HEK293 (cell line): ENCODE measurements around the gene FAM98C.

ENCODE experiments used
- CTCF ChIA-PET: fragments of 350-600 bp; formaldehyde crosslinking; extraction: SDS; loops from one replicate; lab custom pipeline; 2021; ENCODE audit warnings: antibody characterized with exemption; lab: Yijun Ruan, JAX
- POLR2A ChIA-PET: fragments of 300-600 bp; formaldehyde crosslinking; extraction: SDS; loops from one replicate; lab custom pipeline; 2020; ENCODE audit warnings: antibody characterized with exemption, inconsistent platforms; lab: Yijun Ruan, JAX
- H3K27ac ChIP-seq: fragments of 200-500 bp; sonication (Bioruptor generic); 2 replicates; pipeline ENCODE4 v1.5.1; 2014; ENCODE audit warnings: low read depth, low read length, control low read depth, inconsistent platforms; ENCODE audit errors: extremely low read depth
- H3K36me3 ChIP-seq, 2 experiments: fragments of 200-500 bp in 1 of 2; sonication (Bioruptor generic) in 1 of 2; 1 replicate in 1 of 2; 2 replicates in 1 of 2; pipeline ENCODE4 v1.5.1; 2014 to 2017; ENCODE audit warnings: inconsistent platforms in 2 of 2, low read length in 2 of 2; ENCODE audit not compliant: control insufficient read depth in 2 of 2, insufficient read depth in 1 of 2
- H3K4me1 ChIP-seq: fragments of 200-500 bp; sonication (Bioruptor generic); 2 replicates; pipeline ENCODE4 v1.5.1; 2014; ENCODE audit warnings: mild to moderate bottlenecking, low read length, inconsistent platforms; ENCODE audit not compliant: control insufficient read depth, insufficient read depth
- H3K4me3 ChIP-seq: 2 replicates; pipeline ENCODE4 v1.5.1; 2011; ENCODE audit warnings: low read depth, mild to moderate bottlenecking, control low read depth, low read length, moderate library complexity
- H3K9me3 ChIP-seq: fragments of 200-500 bp; sonication (Bioruptor generic); 2 replicates; pipeline ENCODE4 v1.5.1; 2014; ENCODE audit warnings: low read depth, low read length, inconsistent platforms; ENCODE audit not compliant: control insufficient read depth, insufficient read depth
- BCL11A ChIP-seq: fragments of 450-650 bp; formaldehyde crosslinking; IDR thresholded peaks from 2 replicates; pipeline ENCODE4 v1.5.1; 2016; ENCODE audit warnings: low read depth, missing biosample characterization, missing genetic modification characterization
- EGR2 ChIP-seq: fragments of 450-650 bp; formaldehyde crosslinking; IDR thresholded peaks from 2 replicates; pipeline ENCODE4 v1.5.1; 2016; ENCODE audit warnings: low read depth, missing biosample characterization, missing genetic modification characterization
- GLIS1 ChIP-seq: fragments of 450-650 bp; formaldehyde crosslinking; IDR thresholded peaks from 2 replicates; pipeline ENCODE4 v1.5.1; 2016; ENCODE audit warnings: missing biosample characterization, missing genetic modification characterization
- KLF16 ChIP-seq: fragments of 450-650 bp; formaldehyde crosslinking; IDR thresholded peaks from 2 replicates; pipeline ENCODE4 v1.5.1; 2017; ENCODE audit warnings: missing biosample characterization, missing genetic modification characterization
- MEIS1 ChIP-seq: sonication (generic); formaldehyde crosslinking; IDR thresholded peaks from 2 replicates; pipeline ENCODE4 v1.8.1; 2022; ENCODE audit warnings: missing genetic modification reagents, mild to moderate bottlenecking, borderline replicate concordance
- SCRT1 ChIP-seq: fragments of 450-650 bp; formaldehyde crosslinking; IDR thresholded peaks from 2 replicates; pipeline ENCODE4 v1.5.1; 2016; ENCODE audit warnings: missing biosample characterization, missing genetic modification characterization, borderline replicate concordance
- ZBTB10 ChIP-seq: fragments of 450-650 bp; formaldehyde crosslinking; IDR thresholded peaks from 2 replicates; pipeline ENCODE4 v1.5.1; 2016; ENCODE audit warnings: missing biosample characterization, missing genetic modification characterization
- ZFHX2 ChIP-seq: fragments of 450-650 bp; formaldehyde crosslinking; conservative IDR thresholded peaks from 2 replicates; pipeline ENCODE4 v1.5.1; 2016; ENCODE audit warnings: missing biosample characterization, missing genetic modification characterization
- ZNF112 ChIP-seq: fragments of 450-650 bp; formaldehyde crosslinking; IDR thresholded peaks from 2 replicates; pipeline ENCODE4 v1.5.0; 2017; ENCODE audit warnings: missing biosample characterization, missing genetic modification characterization
- ZNF146 ChIP-seq: fragments of 450-650 bp; formaldehyde crosslinking; IDR thresholded peaks from 2 replicates; pipeline ENCODE4 v1.5.1; 2016; ENCODE audit warnings: missing biosample characterization, missing genetic modification characterization
- ZNF248 ChIP-seq: fragments of 450-650 bp; formaldehyde crosslinking; IDR thresholded peaks from 2 replicates; pipeline ENCODE4 v1.5.1; 2017; ENCODE audit warnings: missing biosample characterization, missing genetic modification characterization
- ZNF501 ChIP-seq: fragments of 450-650 bp; formaldehyde crosslinking; IDR thresholded peaks from 2 replicates; pipeline ENCODE4 v1.5.1; 2016; ENCODE audit warnings: missing biosample characterization, missing genetic modification characterization
- ZNF580 ChIP-seq: fragments of 450-650 bp; formaldehyde crosslinking; IDR thresholded peaks from 2 replicates; pipeline ENCODE4 v1.5.1; 2016; ENCODE audit warnings: missing biosample characterization, missing genetic modification characterization
- ZNF645 ChIP-seq: fragments of 450-650 bp; formaldehyde crosslinking; IDR thresholded peaks from 2 replicates; pipeline ENCODE4; 2016; ENCODE audit warnings: missing biosample characterization, missing genetic modification characterization
- ZNF664 ChIP-seq: fragments of 450-650 bp; formaldehyde crosslinking; IDR thresholded peaks from 2 replicates; pipeline ENCODE4 v1.5.1; 2016; ENCODE audit warnings: missing biosample characterization, missing genetic modification characterization
- ZNF830 ChIP-seq: fragments of 450-650 bp; IDR thresholded peaks from 2 replicates; pipeline ENCODE4 v1.5.0; 2018; ENCODE audit warnings: missing biosample characterization, missing genetic modification characterization, low read depth, mild to moderate bottlenecking, moderate library complexity

The FAM98C gene

GRCh38 chr19:38395381-38396114, 7.3 kb upstream of the FAM98C start (continued):
- TF ChIP-seq ZNF146 (tag by site-specific recombination) = no peak
- no peak for TF ChIP-seq MEIS1 (CRISPR knock-in tag)
- TF ChIP-seq ZNF580 (tag by site-specific recombination) = no peak
- no peak for TF ChIP-seq GLIS1 (tag by site-specific recombination)
- TF ChIP-seq ZFHX2 (tag by site-specific recombination) = no peak
- no peak for TF ChIP-seq SCRT1 (tag by site-specific recombination)
- no peak for TF ChIP-seq ZNF248 (tag by site-specific recombination)
- TF ChIP-seq ZNF645 (tag by site-specific recombination) = no peak
- TF ChIP-seq ZNF112 (tag by site-specific recombination) = no peak
- no peak for TF ChIP-seq ZNF501 (tag by site-specific recombination)
- no peak for TF ChIP-seq KLF16

- H3K36me3 ChIP-seq = no peaks in the 10 kb centered on the region; a peak in 1 of 3 replicates
- H3K4me1 ChIP-seq = peaks cover 10% of the 10 kb centered on the region
- POLR2A ChIA-PET = interaction anchor here (0.5 to 1.6 kb wide), 5 partner anchors 10 to 231 kb away, joined by 3 to 8 read pairs (median 4); partner anchors contain the start of genes GGN and PSMD8
- no peaks in the 10 kb centered on the region for H3K9me3 ChIP-seq
- 0 out of 2 replicates have a peak, but pooled peaks have one; percentile 55 for TF ChIP-seq ZBTB10 (tag by site-specific recombination)
- TF ChIP-seq ZNF830 (tag by site-specific recombination) = no peak
- CTCF ChIA-PET = interaction anchor here (0.6 to 1.2 kb wide), 3 partner anchors 9 to 238 kb away, joined by 3 read pairs; no protein-coding TSS in a partner anchor
- no peak overlapping the region for H3K4me3 ChIP-seq
- no peak overlapping the region for H3K27ac ChIP-seq
These were observed 3.8 kb upstream of the FAM98C start for GRCh38 chr19:38399081-38399480.

- ChIA-PET CTCF (interaction anchor here (0.6 to 1.2 kb wide), 7 partner anchors 9 to 237 kb away, joined by 3 to 7 read pairs (median 3); partner anchors contain the start of gene CATSPERG), POLR2A (interaction anchor here (1.1 to 1.3 kb wide), 3 partner anchors 8 to 230 kb away, joined by 3 to 5 read pairs (median 4); partner anchors contain the start of gene PSMD8)
- TF ChIP-seq EGR2 (tag by site-specific recombination) (peak; percentile 31; the same call in 1 of the 2 replicates), ZFHX2 (tag by site-specific recombination) (peak; percentile 48), ZNF664 (tag by site-specific recombination) (peak; percentile 97), BCL11A (no peak)
- H3K9me3 ChIP-seq = no peaks in the 10 kb centered on the region
- peaks cover 0 to 2% of the 10 kb centered on the region in 2 experiments; a peak in 1 of 3 replicates for H3K36me3 ChIP-seq
- no peak overlapping the region for H3K27ac ChIP-seq
- H3K4me3 ChIP-seq = no peak overlapping the region
- H3K4me1 ChIP-seq = peaks cover 10% of the 10 kb centered on the region
These were observed 3.4 kb upstream of the FAM98C start for GRCh38 chr19:38399537-38399936.
